Tibial artery (tissue), 4 donors: ENCODE measurements around the gene SLC26A4.

Experiments used
- DNase-seq, 2 donors: peaks; one replicate each; pipeline ENCODE4 v3.0.0-alpha.2; 2019
- H3K27ac ChIP-seq, 2 donors: fragments of 200-600 bp; sonication (generic) in 1 of 2; 1 replicate in 1 of 2; 2 replicates in 1 of 2; pipeline ENCODE4 v1.5.1; 2018 to 2019; ENCODE audit warnings: mild to moderate bottlenecking in 1 of 2
- H3K27me3 ChIP-seq, 2 donors: fragments of 200-600 bp; sonication (generic) in 1 of 2; one replicate each; pipeline versions ENCODE4 v1.5.1 to v1.6.0; 2016 to 2019
- H3K36me3 ChIP-seq, 3 donors: fragments of 200-600 bp; sonication (generic) in 2 of 3; one replicate each; pipeline ENCODE4 v1.5.1; 2016 to 2019; ENCODE audit warnings: mild to moderate bottlenecking in 2 of 3
- H3K4me1 ChIP-seq, 4 donors: fragments of 200-600 bp; sonication (generic) in 2 of 4; 1 replicate in 3 of 4; 2 replicates in 1 of 4; pipeline ENCODE4 v1.5.1; 2016 to 2019
- H3K4me3 ChIP-seq, 2 donors: fragments of 200-600 bp; sonication (generic) in 1 of 2; 1 replicate in 1 of 2; 2 replicates in 1 of 2; pipeline ENCODE4 v1.5.1; 2018 to 2019; ENCODE audit warnings: mild to moderate bottlenecking in 2 of 2
- H3K9me3 ChIP-seq, 3 donors: fragments of 200-600 bp; sonication (generic) in 1 of 3; one replicate each; pipeline ENCODE4 v1.5.1; 2016 to 2019
- intact Hi-C: fragments of 100-400 bp; cut with DNase I; formaldehyde crosslinking; loops from one replicate; pipeline ENCODE4 v1.15.0; 2023; ENCODE audit warnings: low total_unique reads
- TF ChIP-seq, protein P1 (sequence below), 2 experiments: fragments of 200-600 bp in 1 of 2; fragments of 450-650 bp in 1 of 2; IDR thresholded peaks; one replicate each; pipeline ENCODE4 v1.5.1; 2017 to 2019; ENCODE audit warnings: antibody characterized with exemption in 2 of 2, mild to moderate bottlenecking in 1 of 2, moderate library complexity in 1 of 2

Gene SLC26A4

DNA sequence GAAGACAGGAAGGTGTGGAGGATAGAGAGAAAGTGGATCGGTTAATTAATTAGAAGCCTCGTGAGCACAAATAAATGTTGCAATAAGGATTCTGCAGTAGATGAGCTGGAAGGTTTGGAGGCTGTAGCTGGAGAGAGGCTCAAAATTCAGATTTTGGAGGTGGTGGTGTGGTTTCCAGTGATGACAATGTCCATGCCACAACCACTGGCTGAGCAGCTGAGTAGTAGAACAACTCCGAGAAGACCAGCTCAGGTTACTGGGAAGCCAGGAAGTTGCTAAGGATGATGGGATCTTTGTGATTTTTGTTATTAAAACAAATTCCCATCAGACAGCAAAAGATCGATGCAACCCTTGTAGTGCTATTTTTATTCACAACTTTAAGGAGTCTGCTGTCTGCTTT is 7.7 kb downstream of the SLC26A4 start:
- no peaks in the 10 kb centered on the region for H3K27me3 ChIP-seq
- no peaks in the 10 kb centered on the region for H3K9me3 ChIP-seq
- H3K36me3 ChIP-seq, result no peaks in the 10 kb centered on the region
- H3K4me1 ChIP-seq, result no peaks in the 10 kb centered on the region
- TF ChIP-seq, protein P1, sequence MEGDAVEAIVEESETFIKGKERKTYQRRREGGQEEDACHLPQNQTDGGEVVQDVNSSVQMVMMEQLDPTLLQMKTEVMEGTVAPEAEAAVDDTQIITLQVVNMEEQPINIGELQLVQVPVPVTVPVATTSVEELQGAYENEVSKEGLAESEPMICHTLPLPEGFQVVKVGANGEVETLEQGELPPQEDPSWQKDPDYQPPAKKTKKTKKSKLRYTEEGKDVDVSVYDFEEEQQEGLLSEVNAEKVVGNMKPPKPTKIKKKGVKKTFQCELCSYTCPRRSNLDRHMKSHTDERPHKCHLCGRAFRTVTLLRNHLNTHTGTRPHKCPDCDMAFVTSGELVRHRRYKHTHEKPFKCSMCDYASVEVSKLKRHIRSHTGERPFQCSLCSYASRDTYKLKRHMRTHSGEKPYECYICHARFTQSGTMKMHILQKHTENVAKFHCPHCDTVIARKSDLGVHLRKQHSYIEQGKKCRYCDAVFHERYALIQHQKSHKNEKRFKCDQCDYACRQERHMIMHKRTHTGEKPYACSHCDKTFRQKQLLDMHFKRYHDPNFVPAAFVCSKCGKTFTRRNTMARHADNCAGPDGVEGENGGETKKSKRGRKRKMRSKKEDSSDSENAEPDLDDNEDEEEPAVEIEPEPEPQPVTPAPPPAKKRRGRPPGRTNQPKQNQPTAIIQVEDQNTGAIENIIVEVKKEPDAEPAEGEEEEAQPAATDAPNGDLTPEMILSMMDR (IDR thresholded peaks at IDR 0.05), result no peak
- H3K4me3 ChIP-seq, result no peak overlapping the region
- H3K27ac ChIP-seq, result no peak overlapping the region
- no peak for DNase-seq
- intact Hi-C loops, result no loop called here

DNA sequence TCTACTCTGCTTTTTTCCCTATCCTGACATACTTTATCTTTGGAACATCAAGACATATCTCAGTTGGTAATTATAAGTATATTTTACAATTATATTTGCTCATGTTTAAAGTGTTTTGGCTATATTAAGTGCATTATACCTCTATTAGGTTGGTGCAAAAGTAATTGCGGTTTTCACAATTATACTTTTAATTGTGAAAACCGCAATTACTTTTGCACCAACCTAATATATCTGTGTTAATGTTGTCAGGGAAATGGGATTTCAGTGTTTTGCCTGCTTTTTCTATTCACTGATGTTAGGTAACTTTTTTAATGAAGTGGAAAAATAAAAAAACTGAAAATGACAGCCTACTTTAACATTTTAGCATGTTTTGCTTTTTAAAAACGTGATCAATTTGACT is 11.6 kb downstream of the SLC26A4 start:
- no peaks in the 10 kb centered on the region for H3K27me3 ChIP-seq
- H3K27ac ChIP-seq, result no peak overlapping the region
- H3K36me3 ChIP-seq, result no peaks in the 10 kb centered on the region
- H3K4me1 ChIP-seq, result no peaks in the 10 kb centered on the region
- H3K9me3 ChIP-seq, result no peaks in the 10 kb centered on the region
- TF ChIP-seq, protein P1 (IDR thresholded peaks at IDR 0.05), result no peak
- H3K4me3 ChIP-seq, result no peak overlapping the region
- intact Hi-C loops, result no loop called here
- DNase-seq, result no peak

DNA sequence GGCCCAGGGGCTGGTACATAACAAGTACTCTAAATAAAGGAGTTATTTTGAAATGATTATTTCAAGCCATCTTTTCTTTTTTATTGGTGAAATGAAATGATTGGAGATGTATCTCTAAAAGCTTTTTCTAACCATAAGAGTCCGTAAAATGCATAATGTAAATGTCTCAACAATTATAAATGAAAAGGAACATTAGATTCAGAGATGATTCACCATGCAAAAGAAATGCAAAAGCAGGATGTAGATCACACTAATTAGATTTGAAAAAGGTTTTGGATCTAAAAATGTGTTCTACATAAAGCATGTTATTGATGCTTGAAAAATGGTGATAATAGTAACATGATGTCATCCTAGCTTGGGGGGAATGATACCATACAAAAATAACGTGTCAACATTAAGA is 15.6 kb downstream of the SLC26A4 start:
- Histone ChIP-seq H3K4me3 (no peak overlapping the region), H3K27ac (no peak overlapping the region), H3K9me3 (no peaks in the 10 kb centered on the region), H3K27me3 (no peaks in the 10 kb centered on the region), H3K36me3 (no peaks in the 10 kb centered on the region), H3K4me1 (no peaks in the 10 kb centered on the region)
- TF ChIP-seq, protein P1 (IDR thresholded peaks at IDR 0.05), result no peak
- intact Hi-C loops, result no loop called here
- DNase-seq, result no peak

DNA sequence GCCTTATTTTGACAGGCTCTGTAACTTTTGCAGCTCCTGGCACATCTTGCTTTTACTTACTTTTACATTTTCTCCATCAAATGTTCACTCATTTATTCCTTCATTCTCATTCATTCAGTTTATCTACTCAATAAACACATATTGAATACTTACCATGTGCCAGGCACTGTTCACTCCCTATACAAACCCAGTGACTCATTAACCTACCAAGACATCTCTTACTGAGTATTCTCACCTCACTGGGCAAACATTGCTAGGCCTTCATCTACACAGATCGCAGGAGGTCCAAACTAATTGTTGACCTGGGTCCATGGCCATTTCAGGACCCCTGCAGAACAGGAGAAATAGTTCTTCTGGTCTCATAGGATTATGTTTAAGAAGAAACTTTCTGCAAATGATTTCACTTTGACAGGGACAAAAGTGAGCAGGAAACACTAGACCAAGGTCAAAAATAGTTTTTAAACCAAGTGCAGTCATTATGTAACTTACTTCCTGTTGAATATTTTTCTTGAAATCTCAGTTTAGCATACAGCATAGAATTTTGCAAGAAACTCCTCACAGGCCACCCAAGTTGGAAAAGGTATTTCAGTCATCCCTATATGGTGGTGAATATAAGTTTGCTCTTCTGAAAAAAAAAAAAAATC is 17.6 kb downstream of the SLC26A4 start:
- no peak for DNase-seq
- H3K27ac ChIP-seq, result no peak overlapping the region
- H3K4me3 ChIP-seq, result no peak overlapping the region
- H3K27me3 ChIP-seq, result no peaks in the 10 kb centered on the region
- intact Hi-C loops, result no loop called here
- no peaks in the 10 kb centered on the region for H3K36me3 ChIP-seq
- no peaks in the 10 kb centered on the region for H3K9me3 ChIP-seq
- TF ChIP-seq, protein P1 (IDR thresholded peaks at IDR 0.05), result no peak
- no peaks in the 10 kb centered on the region for H3K4me1 ChIP-seq

DNA sequence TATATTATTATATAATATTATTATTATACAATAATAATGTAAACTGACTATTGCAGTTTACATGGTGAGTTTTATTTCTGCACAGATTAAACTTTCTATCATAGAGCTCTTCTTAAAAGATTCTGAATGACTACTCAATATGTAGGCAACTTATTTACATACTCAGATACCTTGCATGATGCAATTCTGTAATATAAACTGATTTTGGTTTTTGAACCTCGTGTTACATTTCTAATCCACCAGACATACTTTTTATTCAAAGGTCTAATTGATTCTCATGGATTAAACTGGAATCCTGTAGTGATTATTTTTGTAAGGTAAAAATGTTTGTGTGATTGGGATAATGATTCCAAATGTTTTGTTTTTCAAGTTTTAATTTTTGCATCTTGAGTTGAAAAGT is 19.9 kb downstream of the SLC26A4 start:
- H3K9me3 ChIP-seq, result no peaks in the 10 kb centered on the region
- intact Hi-C loops, result no loop called here
- no peak overlapping the region for H3K27ac ChIP-seq
- H3K36me3 ChIP-seq, result no peaks in the 10 kb centered on the region
- H3K27me3 ChIP-seq, result no peaks in the 10 kb centered on the region
- TF ChIP-seq, protein P1 (IDR thresholded peaks at IDR 0.05), result no peak
- H3K4me1 ChIP-seq, result no peaks in the 10 kb centered on the region
- no peak overlapping the region for H3K4me3 ChIP-seq
- no peak for DNase-seq

DNA sequence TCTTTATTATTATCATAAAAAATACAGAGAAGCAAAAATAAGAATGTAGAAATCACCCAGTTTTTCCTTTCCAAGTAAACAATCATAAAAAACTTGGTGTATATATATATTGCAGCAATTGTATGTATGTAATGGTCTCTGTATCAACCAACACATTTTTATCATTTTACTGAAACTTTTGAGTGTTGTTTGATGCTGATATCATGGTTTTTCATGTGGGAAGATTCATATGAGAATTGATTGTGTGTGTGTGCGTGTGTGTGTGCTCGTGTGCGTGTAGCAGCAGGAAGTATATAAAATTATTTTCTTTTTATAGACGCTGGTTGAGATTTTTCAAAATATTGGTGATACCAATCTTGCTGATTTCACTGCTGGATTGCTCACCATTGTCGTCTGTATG is 22.3 kb downstream of the SLC26A4 start:
- Histone ChIP-seq H3K36me3 (no peaks in the 10 kb centered on the region), H3K4me1 (no peaks in the 10 kb centered on the region), H3K27ac (no peak overlapping the region), H3K4me3 (no peak overlapping the region), H3K27me3 (no peaks in the 10 kb centered on the region), H3K9me3 (no peaks in the 10 kb centered on the region)
- intact Hi-C loops, result no loop called here
- TF ChIP-seq, protein P1 (IDR thresholded peaks at IDR 0.05), result no peak
- no peak for DNase-seq
